ENCODE data around the gene MYRIP.

DNA sequence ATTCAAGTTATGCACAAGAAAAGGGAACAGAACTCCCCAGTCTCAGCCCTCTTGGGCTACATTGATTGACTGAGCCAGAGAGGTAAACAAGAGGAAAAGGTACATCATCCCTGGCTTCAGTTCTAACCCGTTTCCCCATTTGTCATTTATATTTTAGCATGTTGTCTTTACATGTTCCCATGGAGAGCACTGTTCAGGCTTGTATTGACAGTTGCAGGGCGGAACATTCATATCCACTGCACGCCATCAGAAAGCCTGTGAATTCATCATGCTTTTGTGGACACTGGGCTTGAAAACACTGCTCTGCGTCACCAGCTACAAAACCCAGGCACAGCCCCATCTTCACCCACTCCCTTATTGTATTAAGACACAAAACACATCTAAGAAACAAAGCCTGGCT, 259.2 kb downstream of the MYRIP start:
- TF ChIP-seq EZH2phosphoT487 (IDR thresholded peaks at IDR 0.05; ENCODE audit: low read depth): no peak
- TF ChIP-seq, protein P1, sequence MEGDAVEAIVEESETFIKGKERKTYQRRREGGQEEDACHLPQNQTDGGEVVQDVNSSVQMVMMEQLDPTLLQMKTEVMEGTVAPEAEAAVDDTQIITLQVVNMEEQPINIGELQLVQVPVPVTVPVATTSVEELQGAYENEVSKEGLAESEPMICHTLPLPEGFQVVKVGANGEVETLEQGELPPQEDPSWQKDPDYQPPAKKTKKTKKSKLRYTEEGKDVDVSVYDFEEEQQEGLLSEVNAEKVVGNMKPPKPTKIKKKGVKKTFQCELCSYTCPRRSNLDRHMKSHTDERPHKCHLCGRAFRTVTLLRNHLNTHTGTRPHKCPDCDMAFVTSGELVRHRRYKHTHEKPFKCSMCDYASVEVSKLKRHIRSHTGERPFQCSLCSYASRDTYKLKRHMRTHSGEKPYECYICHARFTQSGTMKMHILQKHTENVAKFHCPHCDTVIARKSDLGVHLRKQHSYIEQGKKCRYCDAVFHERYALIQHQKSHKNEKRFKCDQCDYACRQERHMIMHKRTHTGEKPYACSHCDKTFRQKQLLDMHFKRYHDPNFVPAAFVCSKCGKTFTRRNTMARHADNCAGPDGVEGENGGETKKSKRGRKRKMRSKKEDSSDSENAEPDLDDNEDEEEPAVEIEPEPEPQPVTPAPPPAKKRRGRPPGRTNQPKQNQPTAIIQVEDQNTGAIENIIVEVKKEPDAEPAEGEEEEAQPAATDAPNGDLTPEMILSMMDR (IDR thresholded peaks at IDR 0.05; ENCODE audit: low read depth, low read length): no peak

All from OCI-LY3 (cell line).